Esophagus squamous epithelium (tissue), 4 donors: Measurements from ENCODE around the gene STARD13.

Experiments used
- CTCF ChIP-seq, 6 experiments: fragments of 450-650 bp in 4 of 6; fragments of 200-600 bp in 2 of 6; sonication (generic) in 2 of 6; IDR thresholded peaks; one replicate each; pipeline ENCODE4 v1.5.1; 2016 to 2019; ENCODE audit warnings: antibody characterized with exemption in 6 of 6, mild to moderate bottlenecking in 4 of 6, moderate library complexity in 4 of 6
- POLR2A ChIP-seq, 4 donors: fragments of 450-650 bp; IDR thresholded peaks; one replicate each; pipeline ENCODE4 v1.6.1; 2017; ENCODE audit warnings: antibody characterized with exemption in 4 of 4, mild to moderate bottlenecking in 4 of 4, moderate library complexity in 3 of 4

DNA sequence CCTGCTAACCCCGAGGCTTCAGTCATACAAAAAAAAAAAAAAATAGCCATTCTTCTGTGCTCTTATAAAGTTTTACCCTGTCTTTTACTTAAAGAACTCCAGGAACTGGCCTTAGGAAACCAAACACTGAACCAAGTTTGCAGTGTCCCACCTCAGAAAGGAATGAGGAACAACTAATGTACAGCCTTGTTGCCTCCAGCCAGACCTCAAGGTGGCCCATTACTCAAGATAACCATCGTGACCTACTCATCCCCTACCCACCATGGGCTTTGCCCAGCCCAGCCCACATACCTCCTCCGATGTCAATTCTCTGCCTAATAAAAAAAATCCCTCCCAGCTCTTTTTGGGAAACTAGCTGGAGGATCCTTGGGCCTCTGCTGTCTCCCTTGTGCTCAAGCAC, 133.2 kb downstream of the STARD13 start:
- TF ChIP-seq CTCF (IDR thresholded peaks at IDR 0.05) = no peak
- no peak for TF ChIP-seq POLR2A (IDR thresholded peaks at IDR 0.05)
